AG10803 (cell line): ENCODE measurements around the gene GLOD4.

ENCODE experiments used
- DNase-seq: peaks from one replicate; pipeline ENCODE4 v3.0.0; 2010; ENCODE audit warnings: low read depth
- H3K4me3 ChIP-seq: 2 replicates; pipeline ENCODE4 v1.5.1; 2011; ENCODE audit warnings: mild to moderate bottlenecking, low read length, control low read depth
- CTCF ChIP-seq: conservative IDR thresholded peaks from 2 replicates; pipeline ENCODE4 v1.5.1; 2011; ENCODE audit warnings: mild to moderate bottlenecking, low read length, control low read depth, inconsistent platforms

Gene GLOD4

DNA sequence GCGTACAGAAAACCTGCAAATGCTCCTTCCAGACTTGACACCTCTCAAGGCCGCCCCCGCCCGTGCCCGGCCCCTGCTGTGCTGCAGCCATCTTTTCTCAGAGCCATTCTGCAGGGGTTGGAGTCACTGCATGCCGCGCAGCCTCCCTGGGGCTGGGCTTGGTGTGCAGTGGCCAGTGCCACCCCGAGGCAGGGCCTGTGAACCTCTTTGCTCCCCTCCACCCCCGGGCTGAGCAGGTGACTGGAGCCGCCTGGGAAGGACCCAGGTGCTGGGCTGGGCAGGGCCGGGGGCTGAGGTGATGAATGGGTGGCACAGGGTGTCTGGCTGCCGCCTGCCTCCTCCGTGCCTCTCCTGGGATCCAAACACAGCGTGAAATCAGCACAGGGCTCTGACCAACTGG, 20.4 kb upstream of the GLOD4 start:
- no peak overlapping the region for H3K4me3 ChIP-seq
- no peak for DNase-seq
- no peak for TF ChIP-seq CTCF

DNA sequence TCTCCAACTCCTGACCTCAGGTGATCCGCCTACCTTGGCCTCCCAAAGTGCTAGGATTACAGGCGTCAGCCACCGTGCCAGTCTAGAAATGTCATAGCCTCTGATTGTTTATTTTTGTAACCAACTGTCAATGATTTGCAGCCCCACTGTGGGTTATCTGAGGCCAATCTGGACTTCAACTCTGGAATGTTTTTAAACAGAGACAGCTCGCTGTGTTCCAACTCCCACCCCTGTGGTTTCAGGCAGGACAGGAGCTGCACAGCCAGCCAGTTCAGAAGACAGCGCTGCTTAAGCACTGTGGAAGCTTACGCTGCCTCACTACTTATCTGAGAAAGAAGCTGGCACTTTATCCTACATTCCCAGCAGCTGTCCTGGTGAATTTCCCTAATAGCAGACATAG, 19.6 kb upstream of the GLOD4 start:
- no peak for TF ChIP-seq CTCF
- no peak for DNase-seq
- H3K4me3 ChIP-seq, result no peak overlapping the region

DNA sequence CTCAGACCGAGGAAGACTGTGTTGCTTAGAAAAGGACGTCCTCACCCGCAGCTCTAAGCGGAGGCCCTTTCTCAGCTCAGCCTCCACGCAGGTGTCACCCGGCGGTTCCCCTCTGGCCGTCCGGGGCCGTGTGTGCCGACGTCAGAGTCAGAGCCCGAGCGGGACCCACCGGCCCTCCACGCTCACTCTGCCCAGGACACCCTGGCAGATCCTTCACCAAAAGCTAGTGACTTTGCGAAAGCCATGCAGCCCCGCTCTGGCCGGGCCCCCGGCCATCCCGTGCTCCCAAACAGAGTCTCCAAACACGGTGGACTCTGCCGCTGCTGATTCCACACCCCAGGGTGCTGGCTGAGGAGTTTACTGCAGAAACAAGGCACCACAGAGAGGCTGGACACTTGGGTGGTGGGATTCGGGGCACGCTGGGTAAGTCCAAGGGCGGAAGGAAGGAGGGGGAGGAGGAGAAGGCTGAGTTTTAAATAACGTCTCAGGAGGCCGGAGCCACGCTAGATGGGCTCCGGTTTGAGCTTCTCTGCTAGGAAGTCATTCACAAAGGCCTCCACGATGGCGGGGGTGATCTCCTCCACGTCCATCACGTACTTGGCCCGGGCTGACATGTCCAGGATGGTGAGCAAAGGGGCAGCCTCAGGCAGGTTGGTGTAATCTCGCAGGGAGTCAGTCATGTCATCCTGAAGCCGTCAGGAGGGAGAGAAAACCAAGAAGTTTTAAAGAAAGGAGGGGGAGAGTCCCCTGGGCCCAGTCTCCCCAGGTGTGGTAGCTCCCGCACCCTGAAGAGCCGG, 18.6 kb upstream of the GLOD4 start:
- H3K4me3 ChIP-seq, result no peak overlapping the region
- TF ChIP-seq CTCF, result no peak
- no peak for DNase-seq

DNA sequence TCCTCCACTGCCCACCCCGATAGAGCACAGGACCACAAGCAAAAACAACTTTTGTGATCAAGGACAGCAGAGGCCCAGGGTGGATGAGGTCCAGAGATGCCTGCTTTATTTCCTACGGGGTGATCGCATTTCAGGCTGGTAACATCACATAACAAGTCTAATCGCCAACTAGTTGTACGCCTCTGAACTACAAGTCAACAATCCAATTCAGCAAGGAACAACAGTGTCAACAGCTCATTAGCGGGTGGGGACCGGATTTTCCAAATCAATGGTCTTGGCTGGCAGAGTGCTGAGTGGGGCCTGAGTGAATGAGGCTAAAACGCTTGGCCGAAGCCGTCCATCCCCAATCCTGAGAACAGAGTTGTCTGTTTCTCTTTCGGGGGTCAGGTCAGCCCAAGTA, 17.2 kb upstream of the GLOD4 start:
- no peak overlapping the region for H3K4me3 ChIP-seq
- DNase-seq, result no peak
- TF ChIP-seq CTCF, result no peak

DNA sequence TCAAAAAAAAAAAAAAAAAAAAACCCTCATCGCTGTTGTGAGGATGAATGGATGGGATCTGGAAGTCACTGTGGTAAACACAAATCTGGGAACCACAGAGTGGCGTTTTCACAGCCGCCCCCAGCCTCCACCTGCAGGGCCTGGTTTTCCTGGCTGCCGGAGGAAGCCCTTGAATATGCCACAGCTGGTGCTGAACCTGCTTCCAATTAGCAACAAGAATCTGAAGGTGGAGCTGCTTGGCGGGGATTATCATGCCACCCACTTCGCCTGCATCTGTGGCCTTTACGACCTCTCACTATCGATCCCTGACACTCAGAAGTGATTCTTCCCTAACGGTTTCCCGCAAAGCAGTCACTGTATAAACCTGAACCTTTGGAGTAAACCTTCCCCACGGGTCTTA, 16.2 kb upstream of the GLOD4 start:
- no peak for DNase-seq
- H3K4me3 ChIP-seq, result no peak overlapping the region
- TF ChIP-seq CTCF, result no peak

DNA sequence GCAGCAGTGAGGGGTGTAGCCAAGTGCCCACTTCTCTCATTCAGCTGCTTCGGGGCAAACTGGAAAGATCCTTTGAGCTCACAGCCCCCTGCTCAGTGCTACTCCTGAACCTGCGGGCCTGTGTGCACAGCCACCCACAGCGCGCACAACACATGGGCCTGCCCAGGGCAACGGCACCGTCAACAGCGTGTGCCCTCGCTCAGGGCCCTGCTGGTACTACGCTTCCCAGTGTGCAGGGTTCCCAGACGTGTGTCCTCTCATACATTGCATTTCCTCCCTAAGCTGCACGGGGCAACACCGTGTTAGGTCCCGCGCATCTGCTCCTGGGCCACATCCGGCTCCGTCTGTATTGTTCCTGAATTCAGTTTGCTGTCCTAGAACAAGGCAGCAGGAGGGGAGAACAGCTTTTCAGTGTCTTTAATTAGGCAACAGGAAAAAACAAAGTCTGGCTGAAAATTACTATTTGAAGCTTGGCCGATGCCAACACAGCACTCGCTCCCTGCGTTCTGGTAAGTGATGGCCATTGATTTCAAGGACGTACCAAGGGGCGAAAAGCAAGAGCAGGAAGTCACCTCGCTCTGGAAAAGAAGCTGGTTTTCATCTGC, 15.3 kb upstream of the GLOD4 start:
- no peak overlapping the region for H3K4me3 ChIP-seq
- no peak for TF ChIP-seq CTCF

GRCh38 chr17:796609-797008, 14.5 kb upstream of the GLOD4 start:
- no peak for DNase-seq
- no peak overlapping the region for H3K4me3 ChIP-seq
- no peak for TF ChIP-seq CTCF

More for the DNA sequence above, 15.3 kb upstream of the GLOD4 start:
- DNase-seq, result no peak
